Measurements from ENCODE around the gene DDX5. TPM values are rescaled to one million over a fixed set of nuclear protein-coding genes. Genes with fewer than 3 reads are reported as not detected.

Gene DDX5
- total and polyA plus RNA-seq, 2 of the 13 experiments (the other 11 are each of a cell fraction or from before 2014, with no cell fraction given), result 503 to 684 TPM

- H3K4me3 ChIP-seq (replicated peaks in 1 of 3; ENCODE audit: insufficient read depth in 1 of 3, low read depth in 2 of 3, low read length in 3 of 3), result no peak overlapping the region
- H3K4me1 ChIP-seq (ENCODE audit: insufficient read depth, low read length), result no peaks in the 10 kb centered on the region
- H2AFZ ChIP-seq (ENCODE audit: low read length), result no peak overlapping the region
- intact Hi-C loops (cut with micrococcal nuclease; ENCODE audit: unreplicated experiment), result loop anchor here (5.0 to 10.0 kb wide), 2 partner anchors 115 to 202 kb away; no protein-coding TSS in a partner anchor
- in situ Hi-C loops (cut with HindIII; ENCODE audit: extremely low pct_ligation_motif_present, low pct_unique_long_range_greater_than_20kb), result loop anchor here (25.0 kb wide), 1 partner anchor 105 kb away; no protein-coding TSS in a partner anchor
- 98% methylated on average over 5 of the region's 5 CpGs for WGBS (ENCODE audit: low lambda C conversion rate)
- H3K27me3 ChIP-seq (ENCODE audit: control insufficient read depth in 1 of 2, insufficient read depth in 2 of 2, low read length in 2 of 2), result no peaks in the 10 kb centered on the region
- no peak overlapping the region for H3K27ac ChIP-seq (ENCODE audit: extremely low read length, insufficient read depth, low read length)
- H3K4me2 ChIP-seq (ENCODE audit: low read depth, low read length), result no peak overlapping the region
- CTCF ChIA-PET (ENCODE audit: low intra/inter-chr PET ratio, low total read pairs), result no interaction called here
- H3K36me3 ChIP-seq (replicated peaks in 1 of 2; ENCODE audit: control insufficient read depth in 1 of 2, insufficient read depth in 2 of 2, low read length in 2 of 2), result peaks cover 34 to 92% of the 10 kb centered on the region in 2 experiments
- no peak overlapping the region for H3K9ac ChIP-seq (ENCODE audit: insufficient read depth, low read depth, low read length)
- H4K20me1 ChIP-seq (ENCODE audit: insufficient read depth, low read length), result no peaks in the 10 kb centered on the region
- DNase-seq (ENCODE audit: low spot score) (no peak), ATAC-seq (no peak), FAIRE-seq (no peak)
- POLR2A ChIA-PET, result interaction anchor here (1.1 kb wide), 1 partner anchor 26 kb away, joined by 3 read pairs; the partner anchor contains the start of gene CEP95
- H3K79me2 ChIP-seq (ENCODE audit: insufficient read depth, low read length), result no peaks in the 10 kb centered on the region
- BruUV-seq (replicated peaks), result no TSS peak
- H3K9me3 ChIP-seq (ENCODE audit: low read length), result no peaks in the 10 kb centered on the region
- no peak for TF ChIP-seq GATAD2A (CRISPR knock-in tag; IDR thresholded peaks at IDR 0.05)
- no peak for TF ChIP-seq SAFB2 (CRISPR knock-in tag; IDR thresholded peaks at IDR 0.05; ENCODE audit: borderline replicate concordance, low read depth)
- no peak for TF ChIP-seq ZNF784 (CRISPR knock-in tag; IDR thresholded peaks at IDR 0.05; ENCODE audit: borderline replicate concordance)
- TF ChIP-seq FUBP1 (CRISPR knock-in tag; IDR thresholded peaks at IDR 0.05; ENCODE audit: borderline replicate concordance), result no peak
- TF ChIP-seq GTF2F1 (IDR thresholded peaks at IDR 0.05; ENCODE audit: low read length), result no peak
- no peak for TF ChIP-seq JUND (CRISPR knock-in tag; IDR thresholded peaks at IDR 0.05)
- no peak for TF ChIP-seq PBX2 (CRISPR knock-in tag; IDR thresholded peaks at IDR 0.05)
- no peak for TF ChIP-seq ZNF230 (CRISPR knock-in tag; IDR thresholded peaks at IDR 0.05)
- no peak for TF ChIP-seq PAF1 (CRISPR knock-in tag; IDR thresholded peaks at IDR 0.05)
- TF ChIP-seq ZNF276 (CRISPR knock-in tag; IDR thresholded peaks at IDR 0.05; ENCODE audit: low read depth), result no peak
- TF ChIP-seq ZNF672 (CRISPR knock-in tag; IDR thresholded peaks at IDR 0.05), result no peak
- TF ChIP-seq TERF1 (CRISPR knock-in tag; IDR thresholded peaks at IDR 0.05), result no peak
- no peak for TF ChIP-seq MBD4 (IDR thresholded peaks at IDR 0.05; ENCODE audit: borderline replicate concordance, low read length)
- TF ChIP-seq ZBTB49 (CRISPR knock-in tag; IDR thresholded peaks at IDR 0.05; ENCODE audit: borderline replicate concordance), result no peak
Measured at GRCh38 chr17:64532409-64532808, 26.3 kb upstream of the DDX5 start.

Measured in HepG2 (cell line).